BJ (cell line): ENCODE results near the gene KIR3DL2. TPM values are rescaled to one million over a fixed set of nuclear protein-coding genes. Genes with fewer than 3 reads are reported as not detected.
"Not testable (repeated sequence)": the region's sequence is repeated elsewhere in the genome, so short reads cannot be mapped to it uniquely, and the experiment has no call there.

Experiments used
- CTCF ChIA-PET: fragments of 350-600 bp; formaldehyde crosslinking; extraction: SDS; loops from one replicate; lab custom pipeline; 2021; ENCODE audit warnings: antibody characterized with exemption, inconsistent platforms; lab: Yijun Ruan, JAX
- POLR2A ChIA-PET: fragments of 300-600 bp; sonication (Branson Sonifier 250); formaldehyde crosslinking; extraction: SDS; loops from one replicate; lab custom pipeline; 2021; ENCODE audit warnings: antibody characterized with exemption; lab: Charles Lee
- DNase-seq: peaks from one replicate; pipeline ENCODE4 v3.0.0-alpha.2; 2011; ENCODE audit warnings: low read depth
- H3K27me3 ChIP-seq: 2 replicates; pipeline ENCODE4 v1.6.0; 2011; ENCODE audit warnings: low read length; ENCODE audit not compliant: control insufficient read depth, insufficient read depth
- H3K36me3 ChIP-seq: 2 replicates; pipeline ENCODE4 v1.5.1; 2011; ENCODE audit warnings: low read length; ENCODE audit not compliant: control insufficient read depth, insufficient read depth
- H3K4me3 ChIP-seq: 2 replicates; pipeline ENCODE4 v1.5.1; 2011; ENCODE audit warnings: low read depth, mild to moderate bottlenecking, control low read depth, low read length
- polyA plus RNA-seq: library from polyadenylated mRNA; depleted of rRNA; stranded (reverse); fragments of >200 nt; gene quantifications from 2 replicates; pipeline ENCODE4 v1.2.3, GENCODE V29; 2011
- TF ChIP-seq, protein P1 (sequence below): IDR thresholded peaks from 2 replicates; pipeline ENCODE4 v1.5.1; 2011; ENCODE audit warnings: low read depth, mild to moderate bottlenecking, control low read depth, inconsistent platforms, low read length, moderate library complexity; ENCODE audit not compliant: insufficient read depth

The KIR3DL2 gene
- polyA plus RNA-seq, 1 experiment = not detected

DNA sequence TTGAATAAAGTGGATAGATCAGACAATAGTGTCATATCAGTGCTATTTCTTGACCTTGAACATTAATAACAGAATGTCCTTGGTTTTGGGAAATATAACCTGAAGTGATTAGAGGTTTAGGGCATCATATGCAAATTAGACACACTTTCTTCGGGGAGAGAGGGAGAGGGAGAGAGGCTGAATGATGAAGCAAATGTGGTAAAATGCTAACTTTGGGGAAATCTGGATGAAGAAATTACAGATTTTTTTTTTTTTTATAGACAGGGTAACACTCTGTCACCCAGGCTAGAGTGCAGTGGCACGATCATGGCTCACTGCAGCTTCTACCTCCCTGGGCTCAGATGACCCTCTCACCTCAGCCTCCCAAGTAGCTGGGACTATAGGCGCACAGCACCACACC, 51.8 kb downstream of the KIR3DL2 start:
- POLR2A ChIA-PET = no interaction called here
- TF ChIP-seq, protein P1, sequence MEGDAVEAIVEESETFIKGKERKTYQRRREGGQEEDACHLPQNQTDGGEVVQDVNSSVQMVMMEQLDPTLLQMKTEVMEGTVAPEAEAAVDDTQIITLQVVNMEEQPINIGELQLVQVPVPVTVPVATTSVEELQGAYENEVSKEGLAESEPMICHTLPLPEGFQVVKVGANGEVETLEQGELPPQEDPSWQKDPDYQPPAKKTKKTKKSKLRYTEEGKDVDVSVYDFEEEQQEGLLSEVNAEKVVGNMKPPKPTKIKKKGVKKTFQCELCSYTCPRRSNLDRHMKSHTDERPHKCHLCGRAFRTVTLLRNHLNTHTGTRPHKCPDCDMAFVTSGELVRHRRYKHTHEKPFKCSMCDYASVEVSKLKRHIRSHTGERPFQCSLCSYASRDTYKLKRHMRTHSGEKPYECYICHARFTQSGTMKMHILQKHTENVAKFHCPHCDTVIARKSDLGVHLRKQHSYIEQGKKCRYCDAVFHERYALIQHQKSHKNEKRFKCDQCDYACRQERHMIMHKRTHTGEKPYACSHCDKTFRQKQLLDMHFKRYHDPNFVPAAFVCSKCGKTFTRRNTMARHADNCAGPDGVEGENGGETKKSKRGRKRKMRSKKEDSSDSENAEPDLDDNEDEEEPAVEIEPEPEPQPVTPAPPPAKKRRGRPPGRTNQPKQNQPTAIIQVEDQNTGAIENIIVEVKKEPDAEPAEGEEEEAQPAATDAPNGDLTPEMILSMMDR = no peak
- no peak for DNase-seq
- Histone ChIP-seq H3K27me3 (no peaks in the 10 kb centered on the region), H3K36me3 (no peaks in the 10 kb centered on the region), H3K4me3 (no peak overlapping the region)
- CTCF ChIA-PET = no interaction called here

DNA sequence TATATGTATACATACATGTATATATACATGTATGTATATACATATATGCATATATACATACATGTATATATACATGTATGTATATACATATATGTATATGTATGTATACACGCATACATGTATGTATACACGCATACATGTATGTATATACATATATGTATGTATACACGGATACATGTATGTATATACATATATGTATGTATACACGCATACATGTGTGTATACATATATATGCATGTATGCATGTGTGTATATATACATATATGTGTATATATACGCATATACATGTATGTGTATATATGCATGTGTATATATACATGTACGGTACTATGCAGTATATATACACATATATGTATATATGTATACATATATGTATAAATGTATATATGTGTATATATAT, 53.1 kb downstream of the KIR3DL2 start:
- CTCF ChIA-PET = no interaction called here

DNA sequence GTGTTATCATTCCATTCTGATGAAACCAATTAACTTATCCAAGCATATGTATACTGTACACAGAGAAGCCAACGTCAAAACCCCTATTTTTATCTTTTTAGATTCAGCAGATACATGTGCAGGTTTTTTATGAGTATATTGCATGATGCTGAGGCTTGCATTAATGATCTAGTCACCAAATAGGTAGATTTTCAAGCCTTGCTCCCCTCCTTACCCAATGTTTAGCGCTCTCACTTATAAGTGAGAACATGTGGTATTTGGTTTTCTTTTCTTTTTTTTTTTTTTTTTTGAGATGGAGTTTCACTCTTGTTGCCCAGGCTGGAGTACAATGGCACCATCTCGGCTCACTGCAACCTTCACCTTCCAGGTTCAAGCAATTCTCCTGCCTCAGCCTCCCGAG, 54.0 kb downstream of the KIR3DL2 start:
- CTCF ChIA-PET, H3K36me3 ChIP-seq, H3K27me3 ChIP-seq, H3K4me3 ChIP-seq, DNase-seq, POLR2A ChIA-PET: not testable (repeated sequence)

More for the DNA sequence above, 53.1 kb downstream of the KIR3DL2 start:
- DNase-seq = no peak
- Histone ChIP-seq H3K27me3 (no peaks in the 10 kb centered on the region), H3K4me3 (no peak overlapping the region), H3K36me3 (no peaks in the 10 kb centered on the region)
- TF ChIP-seq, protein P1 = no peak
- POLR2A ChIA-PET = no interaction called here

DNA sequence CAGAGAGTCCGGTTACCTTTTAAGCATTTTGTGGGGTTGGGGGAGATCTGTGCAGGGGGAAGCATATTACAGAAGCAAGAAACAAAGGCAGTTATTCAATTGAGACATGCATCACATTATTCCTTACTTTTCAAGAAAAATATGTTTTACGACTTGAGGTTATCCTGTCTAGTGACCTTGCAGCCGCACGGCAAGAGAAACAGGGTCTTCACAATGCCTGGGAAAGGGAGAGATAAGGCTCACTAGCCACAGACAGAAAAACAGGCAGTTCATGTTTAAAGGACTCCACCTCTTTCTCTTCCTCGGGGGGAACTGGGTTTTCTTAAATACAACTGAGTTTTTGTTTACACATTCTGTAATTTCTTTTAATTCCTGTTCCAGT, 55.2 kb downstream of the KIR3DL2 start:
- TF ChIP-seq, protein P1 = no peak
- POLR2A ChIA-PET = no interaction called here
- CTCF ChIA-PET = no interaction called here
- Histone ChIP-seq H3K36me3 (no peaks in the 10 kb centered on the region), H3K27me3 (no peaks in the 10 kb centered on the region), H3K4me3 (no peak overlapping the region)
- DNase-seq = no peak

DNA sequence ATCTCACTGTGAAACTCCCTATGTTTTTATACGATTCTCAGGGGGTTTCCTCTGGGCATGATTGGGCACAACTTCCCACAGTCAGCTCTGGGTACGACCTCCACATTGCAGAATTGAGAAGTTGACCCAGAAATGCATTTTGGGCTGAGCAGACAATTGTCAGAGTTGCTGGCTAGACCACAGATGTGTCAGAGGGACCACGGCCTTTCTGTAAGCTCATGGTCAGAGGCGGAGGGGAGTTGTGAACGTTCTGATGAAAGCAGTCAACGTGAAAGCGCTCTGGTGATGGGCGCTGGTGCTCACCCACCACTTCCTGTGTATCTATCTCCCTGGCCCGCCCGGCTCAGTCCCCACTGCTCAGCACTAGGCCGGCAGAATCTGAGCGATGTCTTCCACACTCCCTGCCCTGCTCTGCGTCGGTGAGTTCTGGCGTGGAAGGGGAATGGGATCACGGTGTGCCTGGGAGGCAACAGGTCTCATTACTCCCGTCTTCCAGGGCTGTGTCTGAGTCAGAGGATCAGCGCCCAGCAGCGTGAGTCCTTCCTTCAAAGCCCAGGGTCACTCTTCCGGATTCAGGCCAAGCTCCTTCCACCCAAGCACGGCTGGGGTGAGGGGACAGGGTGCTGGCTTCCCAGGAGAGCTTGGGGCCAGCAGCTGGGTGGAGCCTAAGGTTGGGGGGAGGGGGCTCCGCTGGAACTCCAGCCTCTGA, 55.7 kb downstream of the KIR3DL2 start, which contains the start of gene NCR1:
Gene NCR1 (plus strand): TSS at position 346 of the 709 bp plus-strand sequence. CDS start 40 bp downstream, at position 386.
- Histone ChIP-seq H3K27me3 (no peaks in the 10 kb centered on the region), H3K36me3 (no peaks in the 10 kb centered on the region), H3K4me3 (no peak within 1 kb of the TSS)
- DNase-seq = no peak
- CTCF ChIA-PET = no interaction called here
- POLR2A ChIA-PET = no interaction called here
- TF ChIP-seq, protein P1 = no peak

DNA sequence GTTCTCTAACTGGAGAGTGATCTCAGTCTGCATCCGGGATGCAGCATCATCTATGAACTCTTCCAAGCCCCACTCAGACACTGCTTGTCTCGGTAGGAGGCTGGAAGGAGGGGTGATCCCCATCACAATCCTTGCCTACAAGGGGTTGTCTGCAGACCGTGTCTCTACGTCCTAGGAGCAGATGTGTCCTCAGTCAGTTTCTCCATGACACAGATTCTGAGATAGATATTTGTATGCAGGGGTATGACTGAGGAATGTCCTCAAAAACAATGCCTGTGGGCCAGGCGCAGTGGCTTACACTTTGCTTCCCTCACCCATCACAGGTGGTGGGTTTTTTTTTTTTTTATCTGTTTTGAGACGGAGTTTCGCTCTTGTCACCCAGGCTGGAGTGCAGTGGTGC, 56.6 kb downstream of the KIR3DL2 start:
- TF ChIP-seq, protein P1 = no peak
- no peak for DNase-seq
- ChIA-PET CTCF (no interaction called here), POLR2A (no interaction called here)
- no peaks in the 10 kb centered on the region for H3K27me3 ChIP-seq
- no peaks in the 10 kb centered on the region for H3K36me3 ChIP-seq
- H3K4me3 ChIP-seq = no peak overlapping the region

DNA sequence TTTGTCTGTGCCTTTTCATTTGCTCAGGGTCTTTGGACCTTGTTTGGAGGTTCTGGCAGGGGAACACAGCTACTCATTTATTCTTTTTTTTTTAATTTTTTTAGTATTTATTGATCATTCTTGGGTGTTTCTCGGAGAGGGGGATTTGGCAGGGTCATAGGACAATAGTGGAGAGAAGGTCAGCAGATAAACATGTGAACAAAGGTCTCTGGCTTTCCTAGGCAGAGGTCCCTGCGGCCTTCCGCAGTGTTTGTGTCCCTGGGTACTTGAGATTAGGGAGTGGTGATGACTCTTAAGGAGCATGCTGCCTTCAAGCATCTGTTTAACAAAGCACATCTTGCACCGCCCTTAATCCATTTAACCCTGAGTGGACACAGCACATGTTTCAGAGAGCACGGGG, 57.7 kb downstream of the KIR3DL2 start:
- POLR2A ChIA-PET, H3K27me3 ChIP-seq, H3K36me3 ChIP-seq, H3K4me3 ChIP-seq, CTCF ChIA-PET, DNase-seq: not testable (repeated sequence)
